HG02798 (cell line): ENCODE data around the gene PSORS1C1.
"Not testable (repeated sequence)": the region's sequence is repeated elsewhere in the genome, so short reads cannot be mapped to it uniquely, and the experiment has no call there.

ENCODE experiments used
- ATAC-seq: cut with Tn5 transposase; IDR thresholded peaks from one replicate; pipeline ENCODE4 v1.9.1; 2021; ENCODE audit warnings: mild to moderate bottlenecking; ENCODE audit not compliant: unreplicated experiment, poor library complexity

PSORS1C1 gene

GRCh38 chr6:31114541-31114878 is at the start of gene PSORS1C1:
Gene PSORS1C1 (plus strand): TSS chr6:31114800. CDS start chr6:31129633, 14,833 bp downstream.
- no peak for ATAC-seq

- no peak for ATAC-seq
Observed at GRCh38 chr6:31065556-31065955, 49.0 kb upstream of the PSORS1C1 start.

- ATAC-seq = not testable (repeated sequence)
Observed at GRCh38 chr6:31067028-31067427, 47.6 kb upstream of the PSORS1C1 start.

- ATAC-seq = not testable (repeated sequence)
Observed at GRCh38 chr6:31067891-31068668, 46.5 kb upstream of the PSORS1C1 start.

- ATAC-seq = peak; percentile 69
Observed at GRCh38 chr6:31068669-31069340, 45.8 kb upstream of the PSORS1C1 start.

- ATAC-seq = no peak
Observed at GRCh38 chr6:31070711-31071197, 43.8 kb upstream of the PSORS1C1 start.

- no peak for ATAC-seq
Observed at GRCh38 chr6:31074401-31074800, 40.2 kb upstream of the PSORS1C1 start.

GRCh38 chr6:31075528-31075927 is 39.1 kb upstream of the PSORS1C1 start:
- ATAC-seq = no peak

GRCh38 chr6:31076611-31077010 is 38.0 kb upstream of the PSORS1C1 start:
- ATAC-seq = no peak

- ATAC-seq = no peak
Observed at GRCh38 chr6:31079656-31080261, 34.8 kb upstream of the PSORS1C1 start.

- ATAC-seq = no peak
Observed at GRCh38 chr6:31081872-31082271, 32.7 kb upstream of the PSORS1C1 start.

GRCh38 chr6:31083742-31084354 is 30.8 kb upstream of the PSORS1C1 start:
- no peak for ATAC-seq

GRCh38 chr6:31086788-31087440 is 27.7 kb upstream of the PSORS1C1 start:
- ATAC-seq = no peak

GRCh38 chr6:31087494-31088089 is 27.0 kb upstream of the PSORS1C1 start:
- ATAC-seq = peak; percentile 64

- no peak for ATAC-seq
Observed at GRCh38 chr6:31090275-31090972, 24.2 kb upstream of the PSORS1C1 start.

GRCh38 chr6:31090973-31091364 is 23.6 kb upstream of the PSORS1C1 start:
- no peak for ATAC-seq

GRCh38 chr6:31091680-31092079 is 22.9 kb upstream of the PSORS1C1 start:
- no peak for ATAC-seq

GRCh38 chr6:31092238-31092637 is 22.4 kb upstream of the PSORS1C1 start:
- no peak for ATAC-seq

GRCh38 chr6:31092769-31093505 is 21.7 kb upstream of the PSORS1C1 start:
- ATAC-seq = no peak
